ENCODE results near the gene STX11.

The STX11 gene

DNA sequence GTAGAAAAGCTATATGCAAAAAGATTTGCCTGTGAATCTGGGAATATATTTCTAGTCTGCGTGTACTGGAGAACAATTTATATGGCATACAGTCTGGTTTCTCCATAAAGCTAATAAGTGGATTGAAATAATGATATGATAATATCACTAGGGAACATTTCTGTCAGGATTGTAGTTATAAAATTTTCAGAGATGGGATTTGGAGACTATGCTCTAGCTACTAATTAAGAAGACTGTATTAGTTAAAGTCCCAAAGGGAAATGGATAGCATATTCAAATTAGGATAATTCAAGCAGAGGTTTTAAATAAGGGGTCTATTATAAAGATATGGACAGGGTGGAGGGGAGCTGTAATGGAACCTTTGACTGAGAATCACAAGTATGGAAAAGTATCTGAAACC, 7.2 kb upstream of the STX11 start:
- no peak for DNase-seq

DNA sequence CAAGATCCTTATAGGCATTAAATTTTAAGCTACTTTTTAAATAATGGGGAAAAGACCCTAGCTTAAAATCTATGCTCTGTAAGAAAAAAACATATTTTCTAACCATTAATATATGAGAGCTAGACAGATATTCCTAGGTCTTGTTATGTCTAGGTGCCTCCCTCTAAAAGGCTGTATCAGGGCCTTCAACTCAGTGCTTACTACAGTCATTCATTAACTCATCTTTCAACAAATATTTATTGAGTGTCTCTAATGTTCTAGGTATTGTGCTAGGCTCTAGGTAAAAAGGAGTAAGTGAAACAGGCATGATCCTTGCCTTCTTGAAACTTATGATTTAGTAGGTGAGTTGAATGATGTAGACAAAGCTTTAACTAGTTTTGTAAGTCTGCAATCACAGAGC, 6.4 kb upstream of the STX11 start:
- DNase-seq: no peak

DNA sequence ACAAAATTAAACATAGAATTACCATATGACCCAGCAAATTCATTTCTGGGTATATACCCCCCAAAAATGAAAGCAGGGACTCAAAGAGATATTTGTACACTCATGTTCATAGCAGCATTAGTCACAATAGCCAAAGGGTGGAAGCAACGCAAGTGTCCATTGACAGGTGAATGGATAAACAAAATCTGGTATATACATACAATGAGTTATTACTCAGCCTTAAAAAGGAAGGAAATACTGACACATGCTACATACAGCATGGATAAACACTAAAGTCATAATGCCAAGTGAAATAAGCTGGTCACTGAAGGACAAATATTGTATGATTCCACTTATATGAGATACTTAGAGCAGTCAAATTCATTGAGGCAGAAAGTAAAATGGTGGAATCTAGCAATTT, 5.3 kb upstream of the STX11 start:
- DNase-seq: no peak

DNA sequence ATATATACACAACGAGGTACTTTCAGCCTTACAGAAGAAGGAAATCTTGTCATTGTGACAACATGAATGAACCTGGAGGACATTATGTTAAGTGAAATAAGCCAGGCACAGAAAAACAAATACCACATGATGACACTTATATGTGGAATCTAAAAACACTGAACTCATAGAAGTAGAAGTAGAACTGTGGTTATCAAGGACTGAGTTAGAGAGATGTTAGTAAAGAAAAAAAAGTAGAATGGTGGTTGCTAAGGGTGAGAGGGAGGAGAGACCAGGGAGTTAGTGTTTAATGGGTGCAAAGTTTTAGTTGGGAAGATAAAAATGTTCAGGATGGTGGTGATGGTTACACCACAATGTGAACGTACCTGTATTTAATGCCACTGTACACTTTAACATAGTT, 4.8 kb upstream of the STX11 start:
- no peak for DNase-seq

DNA sequence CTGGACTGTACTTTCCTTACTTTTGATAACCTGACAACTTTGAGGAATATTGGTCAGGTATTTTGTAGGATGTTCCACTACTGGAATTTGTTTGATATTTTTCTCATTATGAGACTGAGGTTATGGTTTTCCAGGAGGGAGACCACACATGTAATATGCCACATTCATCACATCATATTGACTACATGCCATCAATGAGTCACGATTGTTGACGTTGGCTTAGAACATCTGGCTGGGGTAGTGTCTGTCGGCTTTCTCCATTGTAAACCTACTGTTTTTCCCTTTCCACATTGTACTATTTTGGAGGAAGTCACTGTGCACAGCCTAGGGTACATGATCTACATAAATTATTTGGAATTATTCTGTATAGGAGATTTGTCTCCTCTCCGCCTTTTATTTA, 1.4 kb upstream of the STX11 start:
- DNase-seq: no peak

DNA sequence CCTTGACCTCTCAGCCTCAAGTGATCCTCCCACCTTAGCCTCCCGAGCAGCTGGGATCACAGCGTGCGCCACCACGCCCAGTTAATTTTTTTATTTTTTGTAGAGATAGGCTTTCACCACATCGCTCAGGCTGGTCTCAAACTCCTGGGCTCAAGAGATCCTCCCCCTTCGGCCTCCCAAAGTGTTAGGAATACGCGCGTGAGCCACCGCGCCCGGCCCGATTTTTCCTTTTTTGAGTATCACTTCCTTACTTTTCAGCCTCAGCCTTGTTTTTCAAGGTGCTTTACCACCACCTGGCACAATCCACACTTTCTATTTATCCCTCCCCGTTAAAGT, 791 bp upstream of the STX11 start:
- DNase-seq: no peak

DNA sequence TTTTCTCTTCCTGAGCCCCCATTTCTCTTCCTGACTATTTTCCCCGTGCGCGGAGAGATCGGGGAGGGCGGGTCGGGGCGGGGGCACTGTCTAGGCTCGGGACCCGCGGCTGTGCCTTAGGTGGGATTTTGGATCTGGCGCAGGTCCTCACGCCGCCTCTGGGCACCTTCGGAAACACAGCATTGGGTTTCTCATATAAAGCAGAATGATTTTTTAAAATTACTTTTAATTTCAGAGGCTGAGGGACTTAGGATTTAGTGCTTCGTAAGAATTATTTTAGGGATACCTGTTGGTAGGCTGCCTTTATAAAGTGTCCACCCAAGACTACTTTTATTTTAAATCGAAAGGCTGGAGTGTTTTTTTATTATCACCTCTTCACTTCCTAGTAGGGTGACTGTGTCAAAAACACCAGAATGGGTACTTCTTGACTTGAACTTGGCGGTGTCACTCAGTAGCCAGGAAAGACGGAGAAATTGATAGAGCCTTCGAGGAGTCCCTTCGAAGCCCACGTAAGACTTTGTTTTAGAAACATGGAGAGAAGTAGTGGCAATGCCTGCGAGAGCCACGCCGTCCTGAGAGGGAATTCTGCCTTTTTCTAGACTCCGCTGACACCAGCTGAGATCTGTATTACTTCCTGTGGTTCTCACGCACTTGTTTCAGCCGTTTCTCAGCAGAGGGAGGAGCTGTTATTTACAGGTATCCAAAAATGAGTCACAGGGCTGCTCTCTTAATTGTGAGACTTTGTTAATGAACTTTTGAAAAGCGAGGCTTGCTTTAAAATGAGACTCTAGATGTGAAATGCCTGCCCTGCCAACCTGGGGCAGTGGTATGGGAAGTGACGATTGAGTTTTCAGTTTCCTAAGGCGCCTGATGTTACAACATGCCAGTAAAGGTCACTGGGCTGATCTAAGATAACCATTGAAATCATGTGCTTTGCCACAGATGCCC, 667 bp downstream of the STX11 start:
- DNase-seq: peak; percentile 63

DNA sequence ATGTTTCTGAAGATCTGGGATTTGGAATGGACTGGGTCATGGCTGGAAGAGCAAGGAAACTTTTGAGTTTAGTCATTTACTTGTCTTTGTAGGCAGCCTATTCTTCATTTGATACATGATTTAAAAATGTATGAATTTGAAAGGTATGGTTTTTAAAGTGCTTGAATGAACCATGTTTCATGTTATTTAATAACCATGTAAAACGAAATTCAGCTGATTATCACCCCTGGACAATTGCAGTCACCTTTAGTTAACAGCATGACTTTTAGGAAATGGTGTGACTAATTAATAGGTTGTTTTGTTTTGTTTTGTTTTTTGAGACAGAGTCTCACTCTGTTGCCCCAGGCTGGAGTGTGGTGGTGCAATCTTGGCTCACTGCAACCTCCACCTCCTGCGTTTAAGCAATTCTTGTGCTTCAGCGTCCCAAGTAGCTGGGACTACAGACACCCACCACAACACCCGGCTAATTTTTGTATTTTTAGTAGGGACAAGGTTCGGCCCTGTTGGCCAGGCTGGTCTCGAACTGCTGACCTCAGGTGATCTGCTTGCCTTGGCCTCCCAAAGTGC, 2.1 kb downstream of the STX11 start:
- DNase-seq: no peak

DNA sequence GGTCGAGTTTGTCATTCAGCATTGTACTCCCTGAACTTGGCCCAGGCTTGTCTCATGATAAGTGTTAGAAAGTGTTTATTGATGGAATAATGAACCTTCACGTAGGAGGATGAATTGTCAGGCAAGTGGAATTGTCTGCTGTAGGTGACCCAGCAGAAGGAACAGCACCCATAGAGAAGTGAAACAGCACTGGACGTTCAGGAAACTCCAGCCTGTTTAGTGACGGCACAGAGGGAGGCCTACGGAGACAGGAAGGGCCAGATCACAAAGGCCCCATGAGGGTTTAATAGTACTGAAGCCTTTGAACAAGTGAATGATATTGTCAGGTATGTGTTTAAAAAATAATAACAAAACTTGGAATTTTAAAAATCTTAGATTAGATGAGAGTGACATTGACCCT, 2.9 kb downstream of the STX11 start:
- no peak for DNase-seq

DNA sequence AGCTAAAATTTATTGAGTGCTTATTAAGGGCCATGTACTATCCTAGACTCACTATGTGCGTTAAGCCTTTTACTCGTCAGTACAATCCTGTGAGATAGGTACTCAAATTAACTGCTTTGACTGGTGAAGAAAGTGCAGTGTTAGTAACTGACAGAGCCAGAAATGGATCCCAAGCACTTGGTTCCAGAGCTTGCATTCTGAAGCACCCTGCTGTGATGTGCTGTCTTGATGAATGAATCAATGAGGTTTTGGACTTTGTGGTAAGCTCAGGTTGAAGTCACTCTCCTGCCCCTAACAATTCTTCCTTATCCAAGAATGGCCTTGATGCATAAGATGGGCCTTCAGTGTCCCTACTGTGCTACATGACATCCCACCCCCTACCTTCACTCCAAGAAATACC, 3.7 kb downstream of the STX11 start:
- DNase-seq: no peak

DNA sequence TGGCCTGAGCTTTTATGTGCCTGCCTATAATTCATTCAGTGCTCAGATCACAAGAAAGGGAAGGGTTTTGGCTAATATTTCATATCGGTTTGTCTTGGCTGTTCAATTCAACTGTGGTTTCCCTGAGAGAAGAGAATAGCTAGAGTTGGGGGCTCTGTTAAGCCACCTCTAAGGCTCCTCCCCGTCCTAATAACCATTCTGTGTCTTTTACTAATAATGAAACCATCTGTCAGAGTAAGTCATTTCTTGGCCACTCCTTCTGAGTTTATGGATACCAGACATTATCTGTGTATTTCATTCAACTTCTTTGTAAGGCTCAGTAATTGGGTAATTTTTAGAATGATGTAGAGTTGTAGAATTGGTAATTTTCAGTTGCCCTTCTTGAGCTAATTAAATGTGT, 5.2 kb downstream of the STX11 start:
- no peak for DNase-seq

DNA sequence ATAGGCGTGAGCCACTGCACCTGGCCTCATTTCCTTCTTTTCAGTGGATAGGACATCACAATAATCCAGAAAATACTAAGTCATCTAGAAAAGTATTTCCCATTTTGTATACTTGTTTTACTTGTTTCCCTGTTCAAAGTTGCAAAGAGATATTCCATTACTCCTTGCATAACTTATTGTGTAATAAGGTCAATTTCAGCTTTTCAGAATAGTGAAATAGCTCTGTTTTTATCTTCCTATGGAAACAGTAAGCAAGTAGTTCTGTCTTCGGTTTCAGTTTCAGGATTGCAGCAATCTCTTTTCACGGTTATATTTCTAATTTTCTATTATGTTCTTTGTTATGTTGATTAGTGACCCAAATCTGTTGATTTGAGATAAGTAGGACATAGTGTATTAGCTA, 6.0 kb downstream of the STX11 start:
- DNase-seq: no peak

DNA sequence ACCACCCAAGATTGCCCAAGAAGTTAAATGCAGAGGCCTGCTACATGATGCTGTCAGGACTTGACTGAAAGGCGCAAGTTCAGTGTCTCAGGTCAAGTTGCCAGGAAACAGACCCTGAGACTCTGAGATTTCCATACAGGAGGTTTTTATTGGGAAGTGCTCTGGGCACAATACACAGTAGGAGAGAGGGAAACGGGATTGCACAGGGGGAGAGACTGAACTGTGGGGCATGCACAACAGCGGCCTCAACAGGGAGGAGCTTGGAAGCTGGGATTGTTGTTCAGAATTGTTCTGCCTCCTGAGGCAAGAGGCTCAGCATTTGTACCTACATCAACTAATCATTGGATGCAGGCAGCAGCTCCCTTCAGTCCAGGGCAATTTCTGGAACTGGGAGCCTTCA, 6.7 kb downstream of the STX11 start:
- DNase-seq: no peak

DNA sequence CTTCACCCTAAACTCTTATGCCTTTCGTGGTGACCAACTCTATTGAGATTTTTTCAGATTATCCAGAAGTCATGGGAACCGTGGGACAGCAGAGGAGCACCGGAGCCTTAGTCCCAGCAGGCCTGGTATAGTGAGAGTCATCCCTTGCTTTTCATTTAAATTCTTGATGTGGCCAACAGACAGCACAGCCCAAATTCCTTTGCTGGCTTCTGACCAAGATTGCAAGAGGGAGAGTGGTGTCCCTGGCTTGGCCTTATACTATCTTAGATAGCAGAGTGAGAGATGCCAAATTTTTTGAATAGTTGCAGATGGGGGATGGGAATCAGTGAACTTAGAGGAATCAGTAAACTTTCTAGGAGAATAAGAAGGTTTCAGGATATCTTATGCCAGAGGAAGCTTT, 7.8 kb downstream of the STX11 start:
- DNase-seq: peak; percentile 32

DNA sequence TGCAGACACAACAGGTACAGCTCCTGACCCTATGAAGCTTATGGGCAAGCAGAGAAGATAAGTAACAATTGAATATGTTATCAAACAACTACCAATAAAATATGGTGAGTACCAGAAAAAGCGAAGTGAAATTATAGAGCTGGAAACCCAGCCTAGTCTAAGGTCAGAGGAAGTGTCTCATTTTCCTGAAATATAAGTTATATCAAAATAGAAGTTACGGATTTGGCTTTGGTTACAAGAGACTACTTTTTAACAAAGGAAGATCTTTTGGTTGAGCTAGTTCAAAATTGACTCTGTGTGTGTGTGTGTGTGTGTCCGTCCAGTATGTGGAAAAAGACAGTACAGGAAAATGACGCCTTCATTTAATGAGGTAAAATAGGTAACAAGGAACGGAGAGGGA, 8.9 kb downstream of the STX11 start:
- DNase-seq: no peak

DNA sequence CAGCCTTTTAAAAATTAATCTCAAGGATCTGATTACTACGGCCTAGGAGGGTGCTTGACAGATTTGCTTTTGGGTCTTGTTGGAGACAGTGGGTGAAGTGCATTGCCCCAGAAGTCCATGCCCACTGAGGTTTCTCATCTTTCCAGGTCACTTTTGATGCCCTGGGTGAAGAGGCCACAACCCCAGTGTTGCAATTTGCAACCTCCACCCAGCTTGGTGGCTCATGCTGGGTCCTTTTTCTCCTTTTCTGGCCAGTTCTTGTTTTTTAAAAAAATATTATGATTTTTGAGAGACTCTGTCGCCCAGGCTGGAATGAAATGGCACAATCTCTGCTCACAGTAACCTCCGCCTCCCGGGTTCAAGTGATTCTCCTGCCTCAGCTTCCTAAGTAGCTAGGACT, 9.4 kb downstream of the STX11 start:
- no peak for DNase-seq

DNA sequence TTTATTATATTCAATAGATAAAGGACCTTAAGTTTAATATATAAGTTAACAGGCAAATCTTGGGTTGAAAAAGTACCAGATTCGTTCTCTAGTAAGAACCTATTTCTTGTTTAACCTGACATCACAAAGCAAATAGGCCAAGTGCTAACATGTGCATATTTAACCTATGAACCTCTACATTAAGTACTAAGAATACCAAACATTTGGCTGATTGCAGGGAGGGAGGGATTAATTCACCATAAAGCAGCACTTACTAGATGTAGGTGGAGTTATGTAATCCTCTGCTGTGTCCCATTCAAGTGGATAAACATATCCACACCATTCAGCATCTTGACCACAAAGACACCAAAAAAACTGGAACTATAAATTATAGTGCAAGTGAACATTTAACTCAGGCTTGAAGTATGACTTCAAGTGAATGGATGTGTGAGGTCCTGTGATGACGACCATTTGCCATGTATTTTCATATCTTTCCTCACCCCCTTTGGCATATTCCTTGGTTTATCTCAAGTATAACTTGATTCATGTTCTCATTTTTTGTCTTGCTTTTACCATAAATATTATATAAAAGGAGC, 10.2 kb downstream of the STX11 start:
- DNase-seq: no peak

DNA sequence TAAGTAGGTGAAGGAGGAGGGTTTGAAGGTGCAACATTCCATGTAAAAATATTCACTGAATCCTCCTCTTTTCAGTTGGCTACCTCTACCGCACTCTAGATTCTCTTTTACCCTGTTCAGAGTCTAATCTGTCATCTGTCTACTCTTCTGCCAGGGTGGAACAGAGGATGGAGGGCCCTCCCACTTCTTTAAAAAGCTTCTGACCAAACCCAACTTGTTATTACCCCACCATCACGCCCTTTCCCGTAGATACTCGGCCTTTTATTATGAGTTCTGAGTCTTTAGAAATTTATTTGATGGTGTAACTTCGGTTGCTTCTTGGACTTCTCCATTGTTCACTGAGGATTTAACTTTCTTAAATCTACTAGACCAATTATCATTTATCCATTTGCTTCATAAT, 11.7 kb downstream of the STX11 start:
- no peak for DNase-seq

DNA sequence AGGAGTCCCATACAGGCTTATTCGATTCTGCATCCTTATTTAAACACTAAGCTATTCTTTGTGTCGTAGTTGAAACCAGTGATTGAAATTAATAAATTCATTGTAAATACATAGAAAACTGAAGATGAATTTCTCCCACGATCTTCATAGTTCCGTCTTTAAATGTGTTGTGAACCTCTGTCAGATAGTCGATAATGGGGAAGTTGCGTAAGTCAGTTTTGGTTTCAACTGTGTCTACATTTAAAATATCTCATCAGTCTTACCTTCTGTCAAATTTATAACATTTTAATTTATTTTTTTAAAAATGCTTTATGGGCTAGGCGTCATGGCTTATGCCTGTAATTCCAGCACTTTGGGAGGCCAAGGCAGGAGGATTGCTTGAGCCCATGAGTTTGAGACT, 12.7 kb downstream of the STX11 start:
- DNase-seq: no peak

DNA sequence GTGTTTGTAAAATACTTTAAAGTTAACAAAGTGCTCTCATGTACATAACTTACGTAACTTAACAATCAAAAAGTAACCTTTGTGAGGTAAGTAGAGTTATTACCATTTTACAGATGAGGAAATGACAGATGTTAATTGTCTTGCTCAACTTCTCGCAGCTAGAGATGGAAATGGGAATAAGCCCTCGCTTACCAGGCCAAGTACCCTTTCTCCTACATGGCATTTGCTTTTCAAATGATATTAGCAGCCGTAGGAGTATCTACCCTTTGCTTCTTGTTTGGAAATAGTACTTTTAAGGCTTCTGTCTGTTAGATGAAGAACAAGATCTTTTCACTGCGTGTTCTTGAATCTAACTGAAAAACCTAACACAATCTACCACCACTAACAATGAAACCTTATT, 15.5 kb downstream of the STX11 start:
- no peak for DNase-seq

DNA sequence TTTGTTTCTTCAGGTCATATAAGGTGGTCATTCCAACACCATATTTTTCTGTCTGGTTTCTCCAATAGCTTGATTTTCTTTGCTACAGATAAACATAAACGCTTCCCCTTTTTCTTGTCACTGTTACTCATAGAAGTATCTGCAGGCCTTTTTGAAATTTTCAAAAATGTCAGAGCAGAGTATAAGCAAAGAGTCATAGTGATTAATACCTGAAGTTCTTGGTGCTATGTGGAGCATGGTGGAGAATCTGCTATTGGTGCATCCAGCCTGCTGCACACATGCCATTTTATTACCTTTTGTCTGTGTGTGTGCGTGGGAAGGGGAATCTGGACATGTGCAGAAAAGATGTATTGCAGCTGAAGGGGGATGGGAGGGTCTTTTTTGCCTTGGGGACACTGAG, 19.7 kb downstream of the STX11 start:
- DNase-seq: no peak

DNA sequence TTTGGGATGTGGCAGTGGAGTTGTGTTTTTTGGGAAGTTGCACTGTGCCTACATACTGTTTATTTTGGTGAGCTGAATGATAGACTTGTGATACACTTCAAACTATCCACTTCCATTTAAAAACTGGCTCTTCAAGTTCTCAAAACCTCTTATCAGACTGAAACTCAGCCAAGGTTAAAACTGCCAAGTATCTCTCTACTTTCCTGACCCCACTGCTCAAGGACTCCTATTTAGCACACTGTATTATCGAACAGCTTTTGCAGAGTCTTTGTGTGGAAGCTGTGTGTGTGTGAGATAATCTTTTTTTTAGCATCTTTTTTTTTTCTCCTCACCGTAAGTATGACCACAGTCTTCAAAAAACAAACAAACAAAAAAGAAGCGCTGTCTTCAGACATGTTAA, 21.1 kb downstream of the STX11 start:
- DNase-seq: peak; percentile 76

DNA sequence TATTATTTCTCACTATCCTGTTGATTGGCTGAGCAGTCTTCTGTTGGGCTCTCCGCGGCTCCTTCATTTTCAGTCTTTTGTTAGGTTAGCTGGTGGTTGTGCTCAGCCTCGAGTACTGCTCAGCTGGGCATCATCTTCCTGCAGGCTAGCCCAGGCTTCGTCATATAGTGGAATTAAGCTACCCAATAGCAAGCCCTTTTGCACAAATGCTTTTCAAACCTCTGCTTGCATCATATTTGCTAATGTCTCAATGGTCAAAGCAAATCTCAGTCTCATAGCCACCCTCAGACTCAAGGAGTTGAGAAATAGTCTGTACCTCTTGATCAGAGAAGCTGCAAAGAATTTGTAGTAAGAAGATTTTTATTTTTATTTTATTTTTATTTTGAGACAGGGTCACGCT, 23.7 kb downstream of the STX11 start:
- DNase-seq: no peak

DNA sequence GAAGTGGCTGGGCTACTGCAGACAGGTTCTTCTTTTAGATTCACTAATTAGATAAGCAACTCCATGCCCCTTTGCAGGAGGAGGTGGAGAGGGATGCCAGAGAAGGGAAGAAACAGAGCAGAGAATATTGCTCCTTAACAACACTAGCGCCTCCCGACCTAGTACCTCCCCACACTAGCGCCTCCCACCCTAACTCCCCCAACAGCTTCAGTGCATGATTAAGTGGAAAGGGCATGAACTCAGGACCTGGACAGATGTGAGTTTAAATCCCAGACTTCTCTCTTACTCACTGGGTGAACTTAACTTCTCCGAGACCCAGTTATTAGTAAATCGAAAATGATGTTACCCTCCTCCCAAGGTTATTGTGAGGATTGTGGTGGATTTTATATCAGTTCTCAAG, 25.7 kb downstream of the STX11 start:
- DNase-seq: no peak

DNA sequence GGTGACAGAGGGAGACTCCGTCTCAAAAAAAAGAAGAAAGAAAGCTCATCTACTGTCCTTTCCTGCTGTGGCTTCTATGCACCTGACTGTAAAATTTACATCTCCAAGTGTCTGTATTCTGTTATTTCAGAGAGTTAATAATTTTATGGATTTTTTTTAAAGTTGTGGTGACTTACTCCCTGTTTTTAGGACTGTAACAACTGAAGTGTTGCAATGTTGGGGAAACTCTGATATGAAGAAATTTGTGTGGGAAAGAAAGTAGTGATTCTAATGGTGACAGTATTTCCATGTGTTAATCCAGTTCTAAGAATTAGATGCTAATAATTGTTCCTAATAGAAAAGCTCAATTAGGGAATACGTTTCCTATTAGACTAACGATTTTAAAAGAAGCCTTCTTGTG, 27.4 kb downstream of the STX11 start:
- DNase-seq: no peak

All from hematopoietic multipotent progenitor cell treated with erythropoietin and hydrocortisone succinate and interleukin-3 and kit ligand, for 8 days (in vitro differentiated cells).